ENCODE data around the gene MED26.
"Not testable (repeated sequence)": the region's sequence is repeated elsewhere in the genome, so short reads cannot be mapped to it uniquely, and the experiment has no call there.

The MED26 gene

GRCh38 chr19:16571822-16572331, 56.1 kb downstream of the MED26 start:
- no peak for FAIRE-seq

GRCh38 chr19:16571283-16571682, 56.7 kb downstream of the MED26 start:
- FAIRE-seq: no peak

GRCh38 chr19:16569609-16570320, 58.2 kb downstream of the MED26 start:
- FAIRE-seq: no peak

- no peak for FAIRE-seq
Measured at GRCh38 chr19:16566702-16567101, 61.3 kb downstream of the MED26 start.

- no peak for FAIRE-seq
Measured at GRCh38 chr19:16566161-16566560, 61.8 kb downstream of the MED26 start.

- no peak for FAIRE-seq
Measured at GRCh38 chr19:16564842-16565241, 63.2 kb downstream of the MED26 start.

- no peak for FAIRE-seq
Measured at GRCh38 chr19:16562608-16563025, 65.4 kb downstream of the MED26 start.

GRCh38 chr19:16561382-16561781, 66.6 kb downstream of the MED26 start:
- no peak for FAIRE-seq

GRCh38 chr19:16559780-16560276, 68.2 kb downstream of the MED26 start:
- FAIRE-seq: no peak

GRCh38 chr19:16554776-16555175, 73.2 kb downstream of the MED26 start:
- no peak for FAIRE-seq

GRCh38 chr19:16551902-16552301, 76.1 kb downstream of the MED26 start:
- not testable (repeated sequence) for FAIRE-seq

GRCh38 chr19:16548956-16549355, 79.0 kb downstream of the MED26 start:
- no peak for FAIRE-seq

- FAIRE-seq: no peak
Measured at GRCh38 chr19:16544473-16545231, 83.4 kb downstream of the MED26 start.

GRCh38 chr19:16543734-16544133, 84.3 kb downstream of the MED26 start:
- FAIRE-seq: not testable (repeated sequence)

- no peak for FAIRE-seq
Measured at GRCh38 chr19:16542910-16543472, 85.0 kb downstream of the MED26 start.

- FAIRE-seq: no peak
Measured at GRCh38 chr19:16542045-16542909, 85.7 kb downstream of the MED26 start, which contains the start of gene CHERP. TSS of gene CHERP (minus strand) at chr19:16542437. CDS start at chr19:16542378, 59 bp downstream.

- no peak for FAIRE-seq
Measured at GRCh38 chr19:16541526-16542044, 86.4 kb downstream of the MED26 start.

- no peak for FAIRE-seq
Measured at GRCh38 chr19:16540948-16541347, 87.1 kb downstream of the MED26 start.

- no peak for FAIRE-seq
Measured at GRCh38 chr19:16537111-16537510, 90.9 kb downstream of the MED26 start.

GRCh38 chr19:16536130-16536529, 91.9 kb downstream of the MED26 start:
- FAIRE-seq: no peak

- no peak for FAIRE-seq
Measured at GRCh38 chr19:16535381-16535780, 92.6 kb downstream of the MED26 start.
